HCT116 (cell line): ENCODE measurements around the gene SLC7A1. TPM values are rescaled to one million over a fixed set of nuclear protein-coding genes. Genes with fewer than 3 reads are reported as not detected.

Experiments used
- ATAC-seq: fragments of 200-7000 bp; cut with Tn5 transposase; 2 replicates; pipeline ENCODE4 v1.9.1; 2020; ENCODE audit warnings: mild to moderate bottlenecking, moderate library complexity
- BruUV-seq: library from RNA; stranded (reverse); fragments of 400-500 nt; replicated peaks from 2 replicates; lab custom pipeline; 2021; lab: Mats Ljungman, UMichigan
- CTCF ChIA-PET: fragments of 300-600 bp; sonication (Branson Sonifier 250); formaldehyde crosslinking; loops from one replicate; lab custom pipeline; 2021; ENCODE audit warnings: antibody characterized with exemption; lab: Charles Lee
- POLR2A ChIA-PET: fragments of 300-600, 350-600 bp; sonication (Branson Sonifier 250); formaldehyde crosslinking; loops from one replicate; lab custom pipeline; 2021; ENCODE audit warnings: antibody characterized with exemption; lab: Charles Lee
- RAD21 ChIA-PET, 2 experiments: fragments of 300-600 bp; sonication (Branson Sonifier 250); formaldehyde crosslinking; loops; one replicate each; lab custom pipeline; 2023; ENCODE audit warnings: low total read pairs in 2 of 2; ENCODE audit not compliant: uncharacterized antibody in 2 of 2, unreplicated experiment in 2 of 2, low non-redundant PET in 1 of 2; lab: Charles Lee
- DNase-seq: peaks from one replicate; pipeline ENCODE4 v3.0.0-alpha.2; 2010; ENCODE audit warnings: low read depth, low spot score
- H2AFZ ChIP-seq: fragments of 200-600 bp; shearing (Covaris generic), sonication (generic); 2 replicates; pipeline ENCODE4 v1.6.1; 2017; ENCODE audit warnings: low read depth, mixed run types, mixed read lengths, antibody characterized with exemption, low read length; ENCODE audit not compliant: poor library complexity, severe bottlenecking
- H3K27ac ChIP-seq: 2 replicates; pipeline ENCODE4 v1.5.1; 2012; ENCODE audit warnings: low read depth, low read length
- H3K27me3 ChIP-seq: fragments of 200-600 bp; sonication (generic); 2 replicates; pipeline ENCODE4 v1.6.1; 2016; ENCODE audit warnings: mixed run types, low read length, mixed read lengths; ENCODE audit not compliant: insufficient read depth
- H3K36me3 ChIP-seq, 2 experiments: fragments of 200-500 bp in 1 of 2; fragments of 200-600 bp in 1 of 2; sonication (Bioruptor generic) in 1 of 2; sonication (generic) in 1 of 2; 2 replicates each; pipeline versions ENCODE4 v1.5.1 to v1.6.1; 2014 to 2016; ENCODE audit warnings: low read length in 2 of 2, inconsistent platforms in 1 of 2, mixed read lengths in 1 of 2, mixed run types in 1 of 2; ENCODE audit not compliant: insufficient read depth in 2 of 2, control insufficient read depth in 1 of 2
- H3K4me1 ChIP-seq, 2 experiments: fragments of 200-600 bp in 1 of 2; sonication (generic) in 1 of 2; 2 replicates each; pipeline versions ENCODE4 v1.5.1 to v1.6.1; 2012 to 2017; ENCODE audit warnings: low read length in 2 of 2, inconsistent platforms in 1 of 2, mild to moderate bottlenecking in 1 of 2, mixed read lengths in 1 of 2, mixed run types in 1 of 2, moderate library complexity in 1 of 2; ENCODE audit not compliant: insufficient read depth in 2 of 2, control insufficient read depth in 1 of 2
- H3K4me2 ChIP-seq: fragments of 200-600 bp; sonication (generic); 2 replicates; pipeline ENCODE4 v1.6.1; 2017; ENCODE audit warnings: mixed run types, low read length, mixed read lengths
- H3K4me3 ChIP-seq, 2 experiments: fragments of 200-600 bp in 1 of 2; sonication (generic) in 1 of 2; replicated peaks in 1 of 2; 2 replicates each; pipeline ENCODE4 v1.5.1; 2011 to 2016; ENCODE audit warnings: low read length in 2 of 2, control low read depth in 1 of 2, low read depth in 1 of 2, mild to moderate bottlenecking in 1 of 2, mixed read lengths in 1 of 2, mixed run types in 1 of 2
- H3K79me2 ChIP-seq: fragments of 200-600 bp; sonication (generic); 2 replicates; pipeline ENCODE4 v1.6.1; 2017; ENCODE audit warnings: mild to moderate bottlenecking, mixed run types, low read length, moderate library complexity, mixed read lengths; ENCODE audit not compliant: insufficient read depth
- H3K9ac ChIP-seq: fragments of 200-600 bp; sonication (generic); 2 replicates; pipeline ENCODE4 v1.6.1; 2016; ENCODE audit warnings: low read length, mixed read lengths
- H3K9me2 ChIP-seq: fragments of 200-600 bp; sonication (generic), shearing (Covaris generic); 2 replicates; pipeline ENCODE4 v1.6.1; 2017; ENCODE audit warnings: mixed run types, mild to moderate bottlenecking, moderate library complexity; ENCODE audit not compliant: insufficient read depth
- H3K9me3 ChIP-seq, 2 experiments: fragments of 200-500 bp in 1 of 2; fragments of 200-600 bp in 1 of 2; sonication (Bioruptor generic) in 1 of 2; sonication (generic) in 1 of 2; 2 replicates each; pipeline ENCODE4 v1.6.1; 2014 to 2017; ENCODE audit warnings: low read length in 2 of 2, mixed read lengths in 2 of 2, inconsistent platforms in 1 of 2, low read depth in 1 of 2, mild to moderate bottlenecking in 1 of 2, mixed run types in 1 of 2, moderate library complexity in 1 of 2; ENCODE audit not compliant: control insufficient read depth in 1 of 2, insufficient read depth in 1 of 2
- H4K20me1 ChIP-seq: fragments of 200-600 bp; sonication (generic), shearing (Covaris generic); 2 replicates; pipeline ENCODE4 v1.6.1; 2017; ENCODE audit warnings: mixed run types, mild to moderate bottlenecking, moderate library complexity; ENCODE audit not compliant: insufficient read depth
- ATF3 ChIP-seq: IDR thresholded peaks from 2 replicates; pipeline ENCODE4 v1.6.1; 2012
- CBX3 ChIP-seq: IDR thresholded peaks from 2 replicates; pipeline ENCODE4 v1.6.1; 2012; ENCODE audit warnings: low read depth
- CEBPB ChIP-seq: IDR thresholded peaks from 2 replicates; pipeline ENCODE4 v1.6.1; 2012; ENCODE audit warnings: low read depth
- EGR1 ChIP-seq: IDR thresholded peaks from 2 replicates; pipeline ENCODE4 v1.6.1; 2012; ENCODE audit warnings: low read depth
- ELF1 ChIP-seq: IDR thresholded peaks from 2 replicates; pipeline ENCODE4 v1.6.1; 2012; ENCODE audit warnings: low read depth, borderline replicate concordance
- EZH2 ChIP-seq: fragments of 200-600 bp; sonication (generic); IDR thresholded peaks from 2 replicates; pipeline ENCODE4 v1.6.1; 2017; ENCODE audit warnings: antibody characterized with exemption, mixed run types
- FOSL1 ChIP-seq: IDR thresholded peaks from 2 replicates; pipeline ENCODE4 v1.6.1; 2012; ENCODE audit warnings: low read depth
- JUND ChIP-seq: IDR thresholded peaks from 2 replicates; pipeline ENCODE4 v1.6.1; 2012
- POLR2AphosphoS5 ChIP-seq: IDR thresholded peaks from 2 replicates; pipeline ENCODE4 v1.6.1; 2011; ENCODE audit warnings: mild to moderate bottlenecking, low read depth, low read length, moderate library complexity
- REST ChIP-seq: IDR thresholded peaks from 2 replicates; pipeline ENCODE4 v1.6.1; 2012; ENCODE audit warnings: low read depth
- SIN3A ChIP-seq: IDR thresholded peaks from 2 replicates; pipeline ENCODE4 v1.6.1; 2012; ENCODE audit warnings: low read depth
- SP1 ChIP-seq: IDR thresholded peaks from 2 replicates; pipeline ENCODE4 v1.6.1; 2012; ENCODE audit warnings: low read depth
- SRF ChIP-seq: IDR thresholded peaks from 2 replicates; pipeline ENCODE4 v1.6.1; 2012; ENCODE audit warnings: low read depth
- TCF7L2 ChIP-seq: IDR thresholded peaks from 2 replicates; pipeline ENCODE4 v1.7.0; 2011; ENCODE audit warnings: borderline replicate concordance, inconsistent platforms; ENCODE audit not compliant: insufficient read depth, insufficient read length; ENCODE audit errors: extremely low read depth
- ZFX ChIP-seq: fragments of 450-650 bp; IDR thresholded peaks from 2 replicates; pipeline ENCODE4 v1.6.1; 2017
- intact Hi-C: fragments of 100-400 bp; cut with micrococcal nuclease; formaldehyde crosslinking; loops from 2 replicates; pipeline ENCODE4 v1.10.0; 2022
- total RNA-seq: library from RNA; stranded (reverse); gene quantifications from one replicate; pipeline ENCODE4 v1.2.1, GENCODE V29; 2021; ENCODE audit not compliant: unreplicated experiment
- TF ChIP-seq, protein P1 (sequence below): IDR thresholded peaks from 2 replicates; pipeline ENCODE4 v1.6.1; 2011; ENCODE audit warnings: mild to moderate bottlenecking, low read length, moderate library complexity; ENCODE audit not compliant: insufficient replicate concordance; ENCODE audit errors: extremely low read depth
- TF ChIP-seq, protein P2 (sequence below), 3 experiments: fragments of 200-600 bp in 1 of 3; sonication (generic) in 1 of 3; IDR thresholded peaks in 2 of 3; conservative IDR thresholded peaks in 1 of 3; 2 replicates each; pipeline ENCODE4 v1.5.1; 2012 to 2017; ENCODE audit warnings: low read depth in 2 of 3, low read length in 2 of 3, antibody characterized with exemption in 1 of 3, borderline replicate concordance in 1 of 3, control low read depth in 1 of 3, mild to moderate bottlenecking in 1 of 3, mixed read lengths in 1 of 3, mixed run types in 1 of 3, moderate library complexity in 1 of 3; ENCODE audit not compliant: insufficient read depth in 1 of 3

SLC7A1 gene
- total RNA-seq, 1 experiment from 2014 or later, result 124 TPM

DNA sequence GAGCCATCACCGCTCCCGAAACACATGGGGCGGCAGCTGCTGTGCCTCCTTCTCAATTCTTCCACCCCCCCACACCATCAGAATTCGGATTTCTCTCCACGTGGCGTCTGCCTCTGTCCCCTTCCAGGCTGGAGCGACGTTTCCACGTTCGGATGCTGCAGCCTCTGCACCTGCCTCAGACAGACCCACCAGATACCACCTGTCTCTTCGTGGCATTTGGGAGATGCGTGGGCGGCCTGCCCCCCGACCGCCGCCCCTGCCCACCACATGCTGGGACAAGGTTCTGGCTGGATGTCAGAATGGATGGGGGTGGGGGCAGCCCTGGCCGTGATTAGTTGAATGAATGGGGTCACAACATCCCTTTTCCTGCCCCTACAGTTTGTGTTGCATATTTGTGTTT, 90.0 kb downstream of the SLC7A1 start (continued):
- TF ChIP-seq SRF (no peak), CEBPB (no peak), SIN3A (no peak), EGR1 (no peak), CBX3 (no peak), ATF3 (no peak), JUND (no peak), TCF7L2 (no peak)

- Histone ChIP-seq H3K9ac (no peak overlapping the region), H3K4me1 (no peaks in the 10 kb centered on the region), H4K20me1 (no peaks in the 10 kb centered on the region), H3K36me3 (no peaks in the 10 kb centered on the region), H2AFZ (no peak overlapping the region), H3K4me2 (no peak overlapping the region), H3K27me3 (no peaks in the 10 kb centered on the region), H3K9me2 (no peaks in the 10 kb centered on the region), H3K4me3 (no peak overlapping the region), H3K79me2 (no peaks in the 10 kb centered on the region), H3K9me3 (no peaks in the 10 kb centered on the region), H3K27ac (no peak overlapping the region)
- POLR2A ChIA-PET, result no interaction called here
- CTCF ChIA-PET, result interaction anchor here (3.1 kb wide), 1 partner anchor 203 kb away, joined by 13 read pairs; no protein-coding TSS in a partner anchor
- intact Hi-C loops, result no loop called here
- no peak for DNase-seq
- BruUV-seq, result no TSS peak
- TF ChIP-seq SP1 (no peak), ATF3 (no peak), ZFX (no peak), ELF1 (no peak), EGR1 (no peak), CBX3 (no peak), SRF (no peak), FOSL1 (no peak), POLR2AphosphoS5 (no peak), CEBPB (no peak), EZH2 (no peak), REST (no peak)
- TF ChIP-seq, protein P1, sequence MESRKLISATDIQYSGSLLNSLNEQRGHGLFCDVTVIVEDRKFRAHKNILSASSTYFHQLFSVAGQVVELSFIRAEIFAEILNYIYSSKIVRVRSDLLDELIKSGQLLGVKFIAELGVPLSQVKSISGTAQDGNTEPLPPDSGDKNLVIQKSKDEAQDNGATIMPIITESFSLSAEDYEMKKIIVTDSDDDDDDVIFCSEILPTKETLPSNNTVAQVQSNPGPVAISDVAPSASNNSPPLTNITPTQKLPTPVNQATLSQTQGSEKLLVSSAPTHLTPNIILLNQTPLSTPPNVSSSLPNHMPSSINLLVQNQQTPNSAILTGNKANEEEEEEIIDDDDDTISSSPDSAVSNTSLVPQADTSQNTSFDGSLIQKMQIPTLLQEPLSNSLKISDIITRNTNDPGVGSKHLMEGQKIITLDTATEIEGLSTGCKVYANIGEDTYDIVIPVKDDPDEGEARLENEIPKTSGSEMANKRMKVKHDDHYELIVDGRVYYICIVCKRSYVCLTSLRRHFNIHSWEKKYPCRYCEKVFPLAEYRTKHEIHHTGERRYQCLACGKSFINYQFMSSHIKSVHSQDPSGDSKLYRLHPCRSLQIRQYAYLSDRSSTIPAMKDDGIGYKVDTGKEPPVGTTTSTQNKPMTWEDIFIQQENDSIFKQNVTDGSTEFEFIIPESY, result no peak
- TF ChIP-seq, protein P2, sequence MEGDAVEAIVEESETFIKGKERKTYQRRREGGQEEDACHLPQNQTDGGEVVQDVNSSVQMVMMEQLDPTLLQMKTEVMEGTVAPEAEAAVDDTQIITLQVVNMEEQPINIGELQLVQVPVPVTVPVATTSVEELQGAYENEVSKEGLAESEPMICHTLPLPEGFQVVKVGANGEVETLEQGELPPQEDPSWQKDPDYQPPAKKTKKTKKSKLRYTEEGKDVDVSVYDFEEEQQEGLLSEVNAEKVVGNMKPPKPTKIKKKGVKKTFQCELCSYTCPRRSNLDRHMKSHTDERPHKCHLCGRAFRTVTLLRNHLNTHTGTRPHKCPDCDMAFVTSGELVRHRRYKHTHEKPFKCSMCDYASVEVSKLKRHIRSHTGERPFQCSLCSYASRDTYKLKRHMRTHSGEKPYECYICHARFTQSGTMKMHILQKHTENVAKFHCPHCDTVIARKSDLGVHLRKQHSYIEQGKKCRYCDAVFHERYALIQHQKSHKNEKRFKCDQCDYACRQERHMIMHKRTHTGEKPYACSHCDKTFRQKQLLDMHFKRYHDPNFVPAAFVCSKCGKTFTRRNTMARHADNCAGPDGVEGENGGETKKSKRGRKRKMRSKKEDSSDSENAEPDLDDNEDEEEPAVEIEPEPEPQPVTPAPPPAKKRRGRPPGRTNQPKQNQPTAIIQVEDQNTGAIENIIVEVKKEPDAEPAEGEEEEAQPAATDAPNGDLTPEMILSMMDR (IDR thresholded peaks at IDR 0.05 in 2 of 3, conservative IDR thresholded peaks at IDR 0.05 in 1 of 3; ENCODE audit: borderline replicate concordance in 1 of 3, insufficient read depth in 1 of 3, low read depth in 2 of 3, low read length in 2 of 3), result no peak
- no peak for ATAC-seq
- RAD21 ChIA-PET, result no interaction called here
These were observed 90.8 kb downstream of the SLC7A1 start for GRCh38 chr13:29504691-29505090.
